Measurements from ENCODE around the gene DLX4. TPM values are rescaled to one million over a fixed set of nuclear protein-coding genes. Genes with fewer than 3 reads are reported as not detected.

The DLX4 gene
- total and polyA plus RNA-seq, 2 donors (not counting 3 experiments of a cell fraction or from before 2014, with no cell fraction given), result not detected

- Histone ChIP-seq H3K79me2 (ENCODE audit: control insufficient read depth, insufficient read depth, low read length) (no peaks in the 10 kb centered on the region), H2AFZ (ENCODE audit: low read depth, low read length) (no peak overlapping the region), H3K9me3 (replicated peaks; ENCODE audit: control insufficient read depth, insufficient read depth, low read length) (no peaks in the 10 kb centered on the region), H3K27me3 (ENCODE audit: control insufficient read depth in 2 of 2, insufficient read depth in 2 of 2, low read length in 2 of 2) (peaks cover 25 to 33% of the 10 kb centered on the region in 2 experiments), H3K4me1 (ENCODE audit: control insufficient read depth, extremely low read depth, insufficient read depth, low read length) (no peaks in the 10 kb centered on the region), H3K27ac (ENCODE audit: insufficient read depth, low read depth, low read length) (no peak overlapping the region), H3K4me3 (replicated peaks in 1 of 3; ENCODE audit: insufficient read depth in 1 of 3, low read depth in 1 of 3, low read length in 3 of 3) (no peak overlapping the region), H3K36me3 (ENCODE audit: control insufficient read depth in 2 of 2, extremely low read depth in 1 of 2, insufficient read depth in 2 of 2, low read length in 2 of 2) (no peaks in the 10 kb centered on the region), H3K9ac (replicated peaks; ENCODE audit: extremely low read depth, insufficient read depth, low read length) (no peak overlapping the region), H3K4me2 (ENCODE audit: insufficient read depth, low read length) (no peak overlapping the region), H3K9me1 (replicated peaks; ENCODE audit: control insufficient read depth, extremely low read depth, insufficient read depth, low read length) (no peaks in the 10 kb centered on the region), H4K20me1 (replicated peaks; ENCODE audit: control insufficient read depth, extremely low read depth, insufficient read depth, low read length) (no peaks in the 10 kb centered on the region)
- dilution Hi-C loops (cut with MboI; ENCODE audit: extremely low pct_ligation_motif_present, low sequenced_read_pairs), result no loop called here
- no TSS peak for BruUV-seq (replicated peaks)
- TF ChIP-seq EZH2 (IDR thresholded peaks at IDR 0.05; ENCODE audit: borderline replicate concordance, low read depth, low read length, severe bottlenecking) (no peak), POLR2A (IDR thresholded peaks at IDR 0.05; ENCODE audit: low read depth, low read length) (no peak), POLR2AphosphoS5 (IDR thresholded peaks at IDR 0.05; ENCODE audit: insufficient read depth, low read depth, low read length) (no peak), FOS (IDR thresholded peaks at IDR 0.05; ENCODE audit: borderline replicate concordance, insufficient read depth, low read length) (no peak), JUN (IDR thresholded peaks at IDR 0.05; ENCODE audit: borderline replicate concordance, insufficient read depth, insufficient read length, low read depth) (no peak), MYC (IDR thresholded peaks at IDR 0.05; ENCODE audit: low read depth, low read length) (no peak), GATA2 (IDR thresholded peaks at IDR 0.05; ENCODE audit: insufficient read depth, insufficient read length, low read depth, low read length) (no peak), MAX (IDR thresholded peaks at IDR 0.05; ENCODE audit: insufficient read depth, insufficient read length) (no peak), CTCF (IDR thresholded peaks at IDR 0.05; ENCODE audit: extremely low read depth in 1 of 2, insufficient read depth in 1 of 2, low read depth in 1 of 2, low read length in 2 of 2) (no peak)
- intact Hi-C loops (cut with micrococcal nuclease), result no loop called here
- ChIA-PET POLR2A (no interaction called here), CTCF (no interaction called here)
- FAIRE-seq, result no peak
- DNase-seq (ENCODE audit: low read depth, low spot score), result no peak
Measured at GRCh38 chr17:49959183-49959935, 9.6 kb upstream of the DLX4 start.

Measured in endothelial cell of umbilical vein (primary cell).